T-helper 2 cell treated with Interferon-gamma antibody and Interleukin-4, amounts not matched to agents 5 μg/mL and 100 μg/mL, for 36 hours (primary cell): Measurements from ENCODE around the gene C20orf204.

Experiments used
- DNase-seq: peaks from one replicate; pipeline ENCODE4 v3.0.0; 2021; ENCODE audit warnings: low spot score
- H3K27ac Mint-ChIP-seq: one replicate; pipeline ENCODE4 v1.8.0; 2021; ENCODE audit warnings: mild to moderate bottlenecking, mixed read lengths
- H3K27me3 Mint-ChIP-seq: one replicate; pipeline ENCODE4 v1.8.0; 2021; ENCODE audit warnings: low read depth, mixed read lengths
- H3K36me3 Mint-ChIP-seq: one replicate; pipeline ENCODE4 v1.8.0; 2021; ENCODE audit warnings: low read depth, mixed read lengths
- H3K4me1 Mint-ChIP-seq: one replicate; pipeline ENCODE4 v1.8.0; 2021; ENCODE audit warnings: low read depth, mixed read lengths
- H3K4me3 Mint-ChIP-seq: one replicate; pipeline ENCODE4 v1.8.0; 2022; ENCODE audit warnings: mild to moderate bottlenecking, moderate library complexity, mixed read lengths
- H3K9me3 Mint-ChIP-seq: one replicate; pipeline ENCODE4 v1.8.0; 2021; ENCODE audit warnings: mixed read lengths

The C20orf204 gene

DNA sequence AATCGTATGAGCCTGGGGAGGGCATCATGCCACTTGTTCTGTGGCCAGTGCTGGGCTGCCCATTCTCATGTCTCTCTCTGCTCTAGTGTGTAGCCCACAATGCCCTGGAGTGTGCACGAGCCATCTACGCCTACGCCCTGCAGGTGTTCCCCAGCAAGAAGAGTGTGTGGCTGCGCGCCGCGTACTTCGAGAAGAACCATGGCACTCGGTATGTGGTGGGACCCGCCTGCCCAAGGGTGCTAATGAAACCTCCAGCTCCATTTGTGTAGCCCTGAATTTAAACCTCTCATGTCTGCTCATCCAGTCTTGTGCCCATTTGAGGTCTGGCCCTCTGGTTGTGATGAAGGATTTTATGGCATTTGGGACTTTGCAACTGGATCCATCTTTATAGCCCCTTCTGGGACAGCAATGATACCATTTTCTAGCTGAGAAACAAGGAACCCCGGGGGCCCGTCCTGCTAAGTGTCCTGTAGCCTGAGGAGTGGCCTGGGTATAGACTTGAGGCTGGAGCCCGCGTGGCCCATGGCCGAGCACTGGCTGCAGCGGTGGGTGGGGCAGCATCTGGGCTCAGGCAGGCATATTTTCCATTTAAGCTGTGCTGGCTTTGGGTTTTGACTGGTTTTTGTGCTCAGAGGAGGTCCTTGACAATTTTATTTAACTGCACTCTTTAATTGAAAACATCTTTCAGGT lies 13.2 kb upstream of the C20orf204 start:
- H3K27ac Mint-ChIP-seq: no peak overlapping the region
- H3K36me3 Mint-ChIP-seq: peaks cover 61% of the 10 kb centered on the region
- no peaks in the 10 kb centered on the region for H3K9me3 Mint-ChIP-seq
- no peaks in the 10 kb centered on the region for H3K4me1 Mint-ChIP-seq
- H3K27me3 Mint-ChIP-seq: no peaks in the 10 kb centered on the region
- DNase-seq: no peak
- no peak overlapping the region for H3K4me3 Mint-ChIP-seq

DNA sequence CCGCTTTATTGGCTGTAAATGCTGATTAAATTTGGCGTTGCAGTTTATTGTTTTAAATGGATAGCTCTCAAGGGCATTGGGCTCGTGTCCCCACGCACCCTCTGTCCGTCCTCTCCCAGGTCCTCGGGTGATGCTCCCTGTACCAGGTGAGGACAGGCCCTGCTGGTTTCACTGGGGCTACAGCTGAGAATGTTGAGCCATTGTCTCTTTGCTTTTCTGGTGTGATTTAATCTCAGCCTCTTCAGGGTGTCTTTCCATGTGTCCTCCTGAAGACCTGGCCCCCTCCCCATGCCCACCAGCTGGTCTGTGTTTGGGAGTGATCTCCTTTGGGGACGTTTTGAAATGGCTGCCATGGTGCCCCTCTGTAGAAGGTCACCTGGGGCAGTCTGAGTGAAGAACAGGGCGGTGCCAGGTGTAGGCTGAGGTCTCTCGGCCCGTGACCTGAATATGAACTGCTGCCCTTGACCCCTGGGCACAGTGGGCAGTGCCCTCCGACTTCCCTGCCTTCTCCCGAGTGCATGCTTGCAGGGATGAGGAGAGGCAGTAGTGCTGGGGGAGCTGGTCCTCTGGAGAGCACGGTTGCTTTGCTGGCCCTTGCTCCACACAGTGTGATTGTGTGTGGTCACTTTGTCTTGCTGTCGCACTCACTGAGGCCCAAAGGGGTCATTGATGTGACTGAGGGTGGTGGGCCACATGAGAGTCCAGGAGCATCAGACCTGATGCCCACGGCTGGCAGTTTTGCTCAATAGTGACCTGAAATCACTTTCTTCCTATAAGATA lies 12.4 kb upstream of the C20orf204 start:
- Mint-ChIP-seq H3K27ac (no peak overlapping the region), H3K27me3 (no peaks in the 10 kb centered on the region), H3K36me3 (peaks cover 60% of the 10 kb centered on the region), H3K9me3 (no peaks in the 10 kb centered on the region), H3K4me1 (no peaks in the 10 kb centered on the region), H3K4me3 (no peak overlapping the region)
- DNase-seq: no peak

- DNase-seq: no peak
- peaks cover 57% of the 10 kb centered on the region for H3K36me3 Mint-ChIP-seq
These were observed 11.6 kb upstream of the C20orf204 start for GRCh38 chr20:64024141-64024990.

DNA sequence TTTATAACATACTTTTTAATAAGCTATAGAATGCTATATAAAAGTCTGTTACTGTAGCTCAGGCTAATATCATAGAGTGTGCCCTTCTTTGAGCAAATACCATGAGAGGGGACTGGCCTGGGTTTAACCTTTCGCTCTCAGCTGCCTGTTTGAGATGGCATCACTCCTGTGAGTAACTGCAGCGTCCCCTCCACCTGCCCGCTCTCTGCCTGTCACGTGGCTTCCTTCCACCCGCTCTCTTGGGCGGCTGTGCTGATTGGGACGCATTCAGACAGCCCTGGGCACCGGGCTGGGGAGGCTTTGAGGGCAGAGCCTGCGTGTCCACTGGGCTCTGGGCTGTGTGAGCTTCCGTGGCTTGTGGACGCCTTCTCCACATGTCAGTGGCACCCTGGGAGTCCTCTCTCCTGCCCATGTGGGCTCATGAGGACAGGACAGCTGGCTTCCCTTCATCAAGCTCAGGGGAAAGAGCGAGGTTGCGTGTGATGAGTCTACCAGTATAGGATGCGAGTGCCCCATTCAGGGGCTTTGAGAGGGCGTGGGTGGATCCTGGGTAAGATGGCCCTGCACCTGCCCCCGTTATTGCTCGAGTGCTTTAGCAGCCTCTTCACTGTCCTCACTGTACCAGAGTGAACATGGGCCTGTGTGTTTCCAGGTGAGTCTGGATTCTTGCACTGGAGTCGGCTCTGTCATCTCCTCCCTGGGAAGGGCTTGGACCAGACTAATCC lies 10.7 kb upstream of the C20orf204 start:
- no peaks in the 10 kb centered on the region for H3K4me1 Mint-ChIP-seq
- H3K36me3 Mint-ChIP-seq: peaks cover 57% of the 10 kb centered on the region
- H3K27me3 Mint-ChIP-seq: no peaks in the 10 kb centered on the region
- H3K27ac Mint-ChIP-seq: no peak overlapping the region
- H3K4me3 Mint-ChIP-seq: no peak overlapping the region
- no peaks in the 10 kb centered on the region for H3K9me3 Mint-ChIP-seq
- DNase-seq: no peak

More at GRCh38 chr20:64024141-64024990, 11.6 kb upstream of the C20orf204 start:
- H3K27me3 Mint-ChIP-seq: no peaks in the 10 kb centered on the region
- no peaks in the 10 kb centered on the region for H3K4me1 Mint-ChIP-seq
- no peaks in the 10 kb centered on the region for H3K9me3 Mint-ChIP-seq
- H3K4me3 Mint-ChIP-seq: no peak overlapping the region
- H3K27ac Mint-ChIP-seq: no peak overlapping the region

DNA sequence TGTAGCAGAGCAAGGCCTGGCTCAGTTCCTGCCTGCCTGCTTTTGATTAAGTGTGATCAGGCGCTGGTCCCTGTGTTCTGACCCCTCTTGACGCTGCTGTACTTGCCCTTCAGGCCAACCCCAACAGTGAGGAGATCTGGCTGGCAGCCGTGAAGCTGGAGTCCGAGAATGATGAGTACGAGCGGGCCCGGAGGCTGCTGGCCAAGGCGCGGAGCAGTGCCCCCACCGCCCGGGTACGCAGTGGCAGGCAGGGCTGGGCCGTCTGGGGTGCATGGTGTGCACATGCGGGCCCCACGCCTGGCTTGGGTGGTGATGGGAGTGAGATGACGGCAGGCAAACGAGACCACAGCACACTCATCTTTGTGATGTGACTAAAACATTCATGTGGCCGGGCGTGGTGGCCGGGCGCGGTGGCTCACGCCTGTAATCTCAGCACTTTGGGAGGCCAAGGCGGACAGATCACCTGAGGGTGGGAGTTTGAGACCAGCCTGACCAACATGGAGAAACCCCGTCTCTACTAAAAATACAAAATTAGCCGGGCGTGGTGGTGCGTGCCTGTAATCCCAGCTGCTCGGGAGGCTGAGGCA lies 10.1 kb upstream of the C20orf204 start:
- no peak overlapping the region for H3K27ac Mint-ChIP-seq
- H3K27me3 Mint-ChIP-seq: no peaks in the 10 kb centered on the region
- H3K36me3 Mint-ChIP-seq: peaks cover 61% of the 10 kb centered on the region
- DNase-seq: no peak
- no peak overlapping the region for H3K4me3 Mint-ChIP-seq
- no peaks in the 10 kb centered on the region for H3K9me3 Mint-ChIP-seq
- H3K4me1 Mint-ChIP-seq: no peaks in the 10 kb centered on the region

GRCh38 chr20:64027981-64028685 lies 7.8 kb upstream of the C20orf204 start:
- Mint-ChIP-seq H3K27ac (no peak overlapping the region), H3K27me3 (no peaks in the 10 kb centered on the region), H3K4me3 (no peak overlapping the region), H3K9me3 (no peaks in the 10 kb centered on the region), H3K4me1 (no peaks in the 10 kb centered on the region), H3K36me3 (peaks cover 52% of the 10 kb centered on the region)
- no peak for DNase-seq

GRCh38 chr20:64029293-64030117 lies 6.5 kb upstream of the C20orf204 start:
- Mint-ChIP-seq H3K27me3 (no peaks in the 10 kb centered on the region), H3K36me3 (peaks cover 43% of the 10 kb centered on the region), H3K27ac (no peak overlapping the region), H3K4me1 (peaks cover 7% of the 10 kb centered on the region), H3K9me3 (no peaks in the 10 kb centered on the region), H3K4me3 (no peak overlapping the region)
- DNase-seq: no peak

- Mint-ChIP-seq H3K27me3 (no peaks in the 10 kb centered on the region), H3K36me3 (peaks cover 43% of the 10 kb centered on the region), H3K4me3 (no peak overlapping the region), H3K27ac (peak overlapping the region; percentile 41), H3K9me3 (no peaks in the 10 kb centered on the region), H3K4me1 (peaks cover 16% of the 10 kb centered on the region)
- DNase-seq: no peak
These were observed 5.4 kb upstream of the C20orf204 start for GRCh38 chr20:64030371-64031134.

DNA sequence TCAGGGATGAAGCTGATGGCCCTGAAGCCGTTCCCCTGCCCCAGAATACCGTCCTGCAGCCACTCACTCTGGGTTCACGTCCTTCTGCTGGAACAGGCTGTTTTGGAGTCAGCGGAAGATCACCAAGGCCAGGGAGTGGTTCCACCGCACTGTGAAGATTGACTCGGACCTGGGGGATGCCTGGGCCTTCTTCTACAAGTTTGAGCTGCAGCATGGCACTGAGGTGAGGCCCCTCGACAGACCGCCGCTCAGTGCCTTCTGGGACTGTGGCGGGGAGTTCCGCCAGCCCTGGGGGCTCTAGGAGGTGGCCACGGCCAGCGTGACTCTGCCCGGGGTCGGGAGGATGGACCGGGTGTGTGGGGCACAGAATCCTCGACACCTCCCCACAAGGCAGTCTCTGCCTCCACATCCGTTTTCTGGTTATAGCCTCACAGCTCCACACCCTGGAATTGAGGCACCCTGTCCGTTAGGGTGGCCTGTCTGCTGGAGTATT lies 4.1 kb upstream of the C20orf204 start:
- H3K27me3 Mint-ChIP-seq: no peaks in the 10 kb centered on the region
- H3K36me3 Mint-ChIP-seq: peaks cover 37% of the 10 kb centered on the region
- no peaks in the 10 kb centered on the region for H3K9me3 Mint-ChIP-seq
- no peak for DNase-seq
- H3K4me3 Mint-ChIP-seq: no peak overlapping the region
- no peak overlapping the region for H3K27ac Mint-ChIP-seq
- H3K4me1 Mint-ChIP-seq: peaks cover 24% of the 10 kb centered on the region

DNA sequence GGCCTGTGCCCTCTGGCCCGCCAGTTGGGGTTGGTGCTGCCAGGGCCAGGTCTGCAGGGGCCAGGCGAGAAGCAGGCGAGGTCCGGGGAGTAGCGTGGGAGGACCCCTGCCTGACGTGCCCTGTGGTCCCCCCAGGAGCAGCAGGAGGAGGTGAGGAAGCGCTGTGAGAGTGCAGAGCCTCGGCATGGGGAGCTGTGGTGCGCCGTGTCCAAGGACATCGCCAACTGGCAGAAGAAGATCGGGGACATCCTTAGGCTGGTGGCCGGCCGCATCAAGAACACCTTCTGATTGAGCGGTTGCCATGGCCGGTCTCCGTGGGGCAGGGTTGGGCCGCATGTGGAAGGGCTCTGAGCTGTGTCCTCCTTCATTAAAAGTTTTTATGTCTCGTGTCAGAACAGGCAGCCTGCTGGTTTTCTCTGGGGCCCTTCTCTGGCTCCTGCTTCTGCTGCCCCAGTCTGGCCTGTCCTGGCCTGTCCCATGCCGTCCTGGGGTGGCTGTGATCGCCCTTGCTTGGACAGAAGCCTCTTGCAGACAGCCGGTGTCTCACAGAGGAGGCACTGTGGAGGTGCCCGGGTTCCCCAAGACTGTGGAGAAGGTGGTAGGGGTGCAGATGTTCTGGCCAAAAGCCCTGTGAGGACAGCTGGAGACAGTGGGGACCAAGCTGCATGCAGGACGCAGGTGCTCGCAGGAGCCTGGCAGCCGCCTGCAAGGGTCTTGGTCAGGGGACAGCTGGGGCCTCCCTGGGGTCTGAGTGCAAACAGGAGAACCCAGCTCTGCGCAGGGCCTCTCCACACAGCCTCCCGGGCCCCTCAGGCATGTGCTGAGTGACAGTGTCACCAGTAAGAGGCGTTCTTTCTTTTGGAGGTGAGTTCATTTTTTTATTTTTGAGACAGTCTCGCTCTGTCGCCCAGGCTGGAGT lies 3.0 kb upstream of the C20orf204 start:
- H3K27me3 Mint-ChIP-seq: no peaks in the 10 kb centered on the region
- H3K27ac Mint-ChIP-seq: peak overlapping the region; percentile 96
- peaks cover 32% of the 10 kb centered on the region for H3K4me1 Mint-ChIP-seq
- peaks cover 30% of the 10 kb centered on the region for H3K36me3 Mint-ChIP-seq
- no peak overlapping the region for H3K4me3 Mint-ChIP-seq
- no peaks in the 10 kb centered on the region for H3K9me3 Mint-ChIP-seq
- no peak for DNase-seq

GRCh38 chr20:64033981-64034493 lies 1.9 kb upstream of the C20orf204 start:
- Mint-ChIP-seq H3K27me3 (no peaks in the 10 kb centered on the region), H3K9me3 (no peaks in the 10 kb centered on the region), H3K36me3 (peaks cover 26% of the 10 kb centered on the region), H3K4me1 (peaks cover 32% of the 10 kb centered on the region), H3K4me3 (peak overlapping the region; percentile 27), H3K27ac (peak overlapping the region; percentile 96)
- DNase-seq: no peak
